Neural cell (in vitro differentiated cells): ENCODE results near the gene NSUN6. TPM values are rescaled to one million over a fixed set of nuclear protein-coding genes. Genes with fewer than 3 reads are reported as not detected.
"Not testable (repeated sequence)": the region's sequence is repeated elsewhere in the genome, so short reads cannot be mapped to it uniquely, and the experiment has no call there.

Source experiments
- H2AFZ ChIP-seq: fragments of 200-600, 300-800 bp; sonication (generic), shearing (Covaris generic); 2 replicates; pipeline ENCODE4 v1.6.0; 2014; ENCODE audit warnings: low read depth, mild to moderate bottlenecking, antibody characterized with exemption, low read length, moderate library complexity
- H3F3A ChIP-seq: fragments of 200-600 bp; shearing (Covaris generic); 2 replicates; pipeline ENCODE4 v1.6.1; 2016; ENCODE audit warnings: mild to moderate bottlenecking, moderate library complexity, mixed read lengths, antibody characterized with exemption, low read length; ENCODE audit not compliant: insufficient read depth, poor library complexity, severe bottlenecking
- H3K27ac ChIP-seq: fragments of 200-600, 300-800 bp; sonication (generic), shearing (Covaris generic); 2 replicates; pipeline ENCODE4 v1.5.1; 2014; ENCODE audit warnings: mild to moderate bottlenecking, low read length, moderate library complexity
- H3K27me3 ChIP-seq: fragments of 300-800, 200-600 bp; sonication (generic), shearing (Covaris generic); 2 replicates; pipeline ENCODE4 v1.6.0; 2014; ENCODE audit warnings: mild to moderate bottlenecking, low read depth, low read length, moderate library complexity; ENCODE audit not compliant: insufficient read depth
- H3K36me3 ChIP-seq: fragments of 300-800, 200-600 bp; sonication (generic), shearing (Covaris generic); 2 replicates; pipeline ENCODE4 v1.5.1; 2014; ENCODE audit warnings: mild to moderate bottlenecking, antibody characterized with exemption, low read length, moderate library complexity; ENCODE audit not compliant: insufficient read depth
- H3K4me2 ChIP-seq: fragments of 300-800, 200-600 bp; sonication (generic), shearing (Covaris generic); 2 replicates; pipeline ENCODE4 v1.6.0; 2014; ENCODE audit warnings: mild to moderate bottlenecking, low read length
- H3K4me3 ChIP-seq: fragments of 300-800, 200-600 bp; sonication (generic), shearing (Covaris generic); 2 replicates; pipeline ENCODE4 v1.5.1; 2014; ENCODE audit warnings: mild to moderate bottlenecking, low read length, moderate library complexity
- H3K79me2 ChIP-seq: fragments of 200-600 bp; shearing (Covaris generic); replicated peaks from 2 replicates; pipeline ENCODE4 v1.6.0; 2014; ENCODE audit warnings: mild to moderate bottlenecking, low read length, moderate library complexity; ENCODE audit not compliant: insufficient read depth
- H3K9ac ChIP-seq: fragments of 300-800, 200-600 bp; sonication (generic), shearing (Covaris generic); 2 replicates; pipeline ENCODE4 v1.6.1; 2016; ENCODE audit warnings: mild to moderate bottlenecking, low read length, mixed read lengths
- H3K9me2 ChIP-seq: fragments of 200-600 bp; shearing (Covaris generic); 2 replicates; pipeline ENCODE4 v1.6.1; 2016; ENCODE audit warnings: mild to moderate bottlenecking, low read length, mixed read lengths; ENCODE audit not compliant: insufficient read depth
- H3K9me3 ChIP-seq: fragments of 200-600, 300-800 bp; sonication (generic), shearing (Covaris generic); 2 replicates; pipeline ENCODE4 v1.6.1; 2016; ENCODE audit warnings: mild to moderate bottlenecking, mixed run types, low read length, moderate library complexity, mixed read lengths
- H4K20me1 ChIP-seq: fragments of 200-600 bp; shearing (Covaris generic); 2 replicates; pipeline ENCODE4 v1.6.1; 2016; ENCODE audit warnings: mild to moderate bottlenecking, mixed run types; ENCODE audit not compliant: insufficient read depth
- CTCF ChIP-seq: fragments of 450-650 bp; IDR thresholded peaks from 2 replicates; pipeline ENCODE4 v1.5.1; 2014; ENCODE audit warnings: antibody characterized with exemption, mild to moderate bottlenecking, moderate library complexity; ENCODE audit not compliant: poor library complexity, severe bottlenecking
- EP300 ChIP-seq: fragments of 450-650 bp; conservative IDR thresholded peaks from 2 replicates; pipeline ENCODE4 v1.6.1; 2014; ENCODE audit warnings: antibody characterized with exemption, mild to moderate bottlenecking, moderate library complexity; ENCODE audit not compliant: poor library complexity, severe bottlenecking
- EZH2 ChIP-seq: fragments of 200-600, 300-800 bp; shearing (Covaris generic), sonication (generic); IDR thresholded peaks from 2 replicates; pipeline ENCODE4 v1.6.1; 2014; ENCODE audit warnings: antibody characterized with exemption, low read length, borderline replicate concordance, mild to moderate bottlenecking; ENCODE audit not compliant: insufficient read depth, poor library complexity, severe bottlenecking
- MXI1 ChIP-seq: fragments of 450-650 bp; conservative IDR thresholded peaks from 2 replicates; pipeline ENCODE4 v1.6.1; 2014; ENCODE audit warnings: antibody characterized with exemption, mild to moderate bottlenecking; ENCODE audit not compliant: poor library complexity, severe bottlenecking
- POLR2AphosphoS5 ChIP-seq: IDR thresholded peaks from 2 replicates; pipeline ENCODE4 v1.6.1; 2012
- RAD21 ChIP-seq: fragments of 450-650 bp; conservative IDR thresholded peaks from 2 replicates; pipeline ENCODE4 v1.6.1; 2014; ENCODE audit warnings: antibody characterized with exemption, mild to moderate bottlenecking, moderate library complexity
- REST ChIP-seq: IDR thresholded peaks from 2 replicates; pipeline ENCODE4 v1.6.1; 2012; ENCODE audit warnings: borderline replicate concordance
- SMC3 ChIP-seq: fragments of 450-650 bp; conservative IDR thresholded peaks from 2 replicates; pipeline ENCODE4 v1.6.1; 2014; ENCODE audit warnings: antibody characterized with exemption, mild to moderate bottlenecking, moderate library complexity; ENCODE audit not compliant: poor library complexity
- TAF1 ChIP-seq: IDR thresholded peaks from 2 replicates; pipeline ENCODE4 v1.6.1; 2012; ENCODE audit warnings: low read depth
- polyA plus RNA-seq: library from polyadenylated mRNA; depleted of rRNA; stranded (reverse); fragments of >200 nt; gene quantifications from 2 replicates; pipeline ENCODE4 v1.2.3, GENCODE V29; 2014

NSUN6 gene
- polyA plus RNA-seq, 1 donor from 2014 or later = 74.6 TPM

- Histone ChIP-seq H2AFZ (no peak overlapping the region), H3K27me3 (no peaks in the 10 kb centered on the region), H3K9me3 (no peaks in the 10 kb centered on the region), H3K79me2 (no peaks in the 10 kb centered on the region), H3K27ac (no peak overlapping the region), H3F3A (no peaks in the 10 kb centered on the region), H3K4me2 (no peak overlapping the region), H4K20me1 (no peaks in the 10 kb centered on the region), H3K9ac (no peak overlapping the region), H3K36me3 (no peaks in the 10 kb centered on the region), H3K9me2 (no peaks in the 10 kb centered on the region), H3K4me3 (no peak overlapping the region)
- TF ChIP-seq SMC3 (no peak), CTCF (no peak), REST (no peak), POLR2AphosphoS5 (no peak), TAF1 (no peak), EZH2 (no peak), RAD21 (no peak), MXI1 (no peak), EP300 (no peak)
Observed at GRCh38 chr10:18599392-18599791, 52.0 kb downstream of the NSUN6 start.

- Histone ChIP-seq H3K9ac (no peak overlapping the region), H3K4me3 (no peak overlapping the region), H3K27me3 (no peaks in the 10 kb centered on the region), H3K36me3 (no peaks in the 10 kb centered on the region), H3K4me2 (no peak overlapping the region), H3F3A (no peaks in the 10 kb centered on the region), H3K9me2 (no peaks in the 10 kb centered on the region), H3K27ac (no peak overlapping the region), H2AFZ (no peak overlapping the region), H3K79me2 (no peaks in the 10 kb centered on the region), H3K9me3 (no peaks in the 10 kb centered on the region), H4K20me1 (no peaks in the 10 kb centered on the region)
- TF ChIP-seq TAF1 = no peak
- TF ChIP-seq EZH2 = no peak
- no peak for TF ChIP-seq SMC3
- TF ChIP-seq POLR2AphosphoS5 = no peak
- no peak for TF ChIP-seq REST
- no peak for TF ChIP-seq EP300
Observed at GRCh38 chr10:18594574-18595156, 56.7 kb downstream of the NSUN6 start.

- H3K36me3 ChIP-seq, H3K9me2 ChIP-seq, H2AFZ ChIP-seq, H3K4me2 ChIP-seq, H3K27me3 ChIP-seq, H3K4me3 ChIP-seq, H3K9me3 ChIP-seq, H3F3A ChIP-seq, H3K9ac ChIP-seq, H3K79me2 ChIP-seq, H4K20me1 ChIP-seq, H3K27ac ChIP-seq: not testable (repeated sequence)
Observed at GRCh38 chr10:18591141-18591540, 60.2 kb downstream of the NSUN6 start.

- not testable (repeated sequence) for H2AFZ ChIP-seq, H3K79me2 ChIP-seq, H3K27me3 ChIP-seq, H3F3A ChIP-seq, H3K27ac ChIP-seq, H3K36me3 ChIP-seq, H3K4me3 ChIP-seq, H3K9ac ChIP-seq, H3K9me2 ChIP-seq, H3K9me3 ChIP-seq, H3K4me2 ChIP-seq, H4K20me1 ChIP-seq
Observed at GRCh38 chr10:18586637-18587036, 64.8 kb downstream of the NSUN6 start.
